Measurements from ENCODE around the gene OR52M1.
A peak's percentile ranks its signal among the peaks of the same experiment; 100 is the strongest.
"Not testable (repeated sequence)": the region's sequence is repeated elsewhere in the genome, so short reads cannot be mapped to it uniquely, and the experiment has no call there.

Gene OR52M1

GRCh38 chr11:4544891-4545290 is at the start of gene OR52M1:
OR52M1 (plus strand) TSS chr11:4545191; CDS start chr11:4545191, 0 bp downstream.
- H3K4me1 Mint-ChIP-seq = no peaks in the 10 kb centered on the region
- DNase-seq (ENCODE audit: low spot score in 2 of 2) = no peak
- no peak for ATAC-seq (ENCODE audit: low read depth)
- H3K36me3 Mint-ChIP-seq = no peaks in the 10 kb centered on the region
- no peak within 1 kb of the TSS for H3K27ac Mint-ChIP-seq
- no peak within 1 kb of the TSS for H3K4me3 Mint-ChIP-seq
- peaks cover 7% of the 10 kb centered on the region for H3K27me3 Mint-ChIP-seq
- peaks cover 3% of the 10 kb centered on the region for H3K9me3 Mint-ChIP-seq

GRCh38 chr11:4495487-4495886 is 49.5 kb upstream of the OR52M1 start:
- Mint-ChIP-seq H3K27ac (no peak overlapping the region), H3K4me3 (no peak overlapping the region), H3K27me3 (peaks cover 8% of the 10 kb centered on the region), H3K9me3 (no peaks in the 10 kb centered on the region), H3K36me3 (no peaks in the 10 kb centered on the region), H3K4me1 (peaks cover 5% of the 10 kb centered on the region)
- no peak for ATAC-seq (ENCODE audit: low read depth)
- DNase-seq (ENCODE audit: low spot score in 2 of 2) = no peak

GRCh38 chr11:4495986-4496385 is 49.0 kb upstream of the OR52M1 start:
- H3K4me1 Mint-ChIP-seq = peaks cover 5% of the 10 kb centered on the region
- ATAC-seq (ENCODE audit: low read depth) = no peak

GRCh38 chr11:4496557-4497248 is 48.3 kb upstream of the OR52M1 start:
- Mint-ChIP-seq H3K27ac (no peak overlapping the region), H3K27me3 (peaks cover 8% of the 10 kb centered on the region), H3K4me1 (peaks cover 5% of the 10 kb centered on the region), H3K4me3 (no peak overlapping the region), H3K9me3 (no peaks in the 10 kb centered on the region), H3K36me3 (no peaks in the 10 kb centered on the region)
- ATAC-seq (ENCODE audit: low read depth) = no peak
- no peak for DNase-seq (ENCODE audit: low spot score in 2 of 2)

More at GRCh38 chr11:4495986-4496385, 49.0 kb upstream of the OR52M1 start:
- Mint-ChIP-seq H3K27ac (no peak overlapping the region), H3K36me3 (no peaks in the 10 kb centered on the region), H3K4me3 (no peak overlapping the region), H3K27me3 (peaks cover 8% of the 10 kb centered on the region), H3K9me3 (no peaks in the 10 kb centered on the region)
- DNase-seq (ENCODE audit: low spot score in 2 of 2) = no peak

GRCh38 chr11:4508886-4509285 is 36.1 kb upstream of the OR52M1 start:
- H3K27me3 Mint-ChIP-seq = peaks cover 14% of the 10 kb centered on the region
- no peak overlapping the region for H3K4me3 Mint-ChIP-seq
- H3K36me3 Mint-ChIP-seq = no peaks in the 10 kb centered on the region
- H3K27ac Mint-ChIP-seq = no peak overlapping the region
- DNase-seq (ENCODE audit: low spot score in 2 of 2) (no peak), ATAC-seq (ENCODE audit: low read depth) (no peak)
- H3K4me1 Mint-ChIP-seq = no peaks in the 10 kb centered on the region
- peaks cover 9% of the 10 kb centered on the region for H3K9me3 Mint-ChIP-seq

GRCh38 chr11:4511282-4512245 is 33.4 kb upstream of the OR52M1 start:
- Mint-ChIP-seq H3K27me3 (peaks cover 11% of the 10 kb centered on the region), H3K4me1 (no peaks in the 10 kb centered on the region), H3K4me3 (no peak overlapping the region), H3K36me3 (no peaks in the 10 kb centered on the region), H3K9me3 (peaks cover 9% of the 10 kb centered on the region), H3K27ac (no peak overlapping the region)
- no peak for DNase-seq (ENCODE audit: low spot score in 2 of 2)
- ATAC-seq (ENCODE audit: low read depth) = no peak

GRCh38 chr11:4514196-4514595 is 30.8 kb upstream of the OR52M1 start:
- Mint-ChIP-seq H3K4me3 (no peak overlapping the region), H3K27me3 (peaks cover 3% of the 10 kb centered on the region), H3K27ac (no peak overlapping the region), H3K36me3 (no peaks in the 10 kb centered on the region), H3K9me3 (no peaks in the 10 kb centered on the region), H3K4me1 (no peaks in the 10 kb centered on the region)
- no peak for DNase-seq (ENCODE audit: low spot score in 2 of 2)
- ATAC-seq (ENCODE audit: low read depth) = no peak

GRCh38 chr11:4522339-4522738 is 22.7 kb upstream of the OR52M1 start:
- ATAC-seq (ENCODE audit: low read depth) = no peak
- H3K36me3 Mint-ChIP-seq = no peaks in the 10 kb centered on the region
- no peak for DNase-seq (ENCODE audit: low spot score in 2 of 2)
- no peak overlapping the region for H3K27ac Mint-ChIP-seq
- H3K27me3 Mint-ChIP-seq = peaks cover 10% of the 10 kb centered on the region
- no peaks in the 10 kb centered on the region for H3K4me1 Mint-ChIP-seq
- H3K4me3 Mint-ChIP-seq = no peak overlapping the region
- no peaks in the 10 kb centered on the region for H3K9me3 Mint-ChIP-seq

GRCh38 chr11:4522752-4523151 is 22.2 kb upstream of the OR52M1 start:
- no peak for ATAC-seq (ENCODE audit: low read depth)

GRCh38 chr11:4523666-4524065 is 21.3 kb upstream of the OR52M1 start:
- Mint-ChIP-seq H3K4me1 (no peaks in the 10 kb centered on the region), H3K9me3 (no peaks in the 10 kb centered on the region), H3K27me3 (peaks cover 10% of the 10 kb centered on the region), H3K4me3 (no peak overlapping the region), H3K36me3 (no peaks in the 10 kb centered on the region), H3K27ac (no peak overlapping the region)
- ATAC-seq (ENCODE audit: low read depth) = no peak
- DNase-seq (ENCODE audit: low spot score in 2 of 2) = no peak

More at GRCh38 chr11:4522752-4523151, 22.2 kb upstream of the OR52M1 start:
- H3K4me3 Mint-ChIP-seq = no peak overlapping the region
- no peaks in the 10 kb centered on the region for H3K36me3 Mint-ChIP-seq
- no peaks in the 10 kb centered on the region for H3K4me1 Mint-ChIP-seq
- no peaks in the 10 kb centered on the region for H3K9me3 Mint-ChIP-seq
- H3K27me3 Mint-ChIP-seq = peaks cover 10% of the 10 kb centered on the region
- DNase-seq (ENCODE audit: low spot score in 2 of 2) = no peak
- H3K27ac Mint-ChIP-seq = no peak overlapping the region

- Mint-ChIP-seq H3K27ac (no peak overlapping the region), H3K9me3 (no peaks in the 10 kb centered on the region), H3K4me1 (no peaks in the 10 kb centered on the region), H3K4me3 (no peak overlapping the region), H3K27me3 (peaks cover 8% of the 10 kb centered on the region), H3K36me3 (no peaks in the 10 kb centered on the region)
- ATAC-seq (ENCODE audit: low read depth) (no peak), DNase-seq (ENCODE audit: low spot score in 2 of 2) (no peak)
Observed at GRCh38 chr11:4527926-4528325, 17.1 kb upstream of the OR52M1 start.

GRCh38 chr11:4531686-4532085 is 13.3 kb upstream of the OR52M1 start:
- H3K27me3 Mint-ChIP-seq; H3K4me3 Mint-ChIP-seq; H3K27ac Mint-ChIP-seq; H3K36me3 Mint-ChIP-seq; DNase-seq (ENCODE audit: low spot score in 2 of 2); H3K4me1 Mint-ChIP-seq; ATAC-seq (ENCODE audit: low read depth); H3K9me3 Mint-ChIP-seq: not testable (repeated sequence)

GRCh38 chr11:4539603-4540219 is 5.3 kb upstream of the OR52M1 start:
- Mint-ChIP-seq H3K9me3 (no peaks in the 10 kb centered on the region), H3K4me3 (no peak overlapping the region)
- peak; percentile 43 for ATAC-seq (ENCODE audit: low read depth)

GRCh38 chr11:4541071-4541470 is 3.9 kb upstream of the OR52M1 start:
- DNase-seq (ENCODE audit: low spot score in 2 of 2) (no peak), ATAC-seq (ENCODE audit: low read depth) (no peak)
- H3K27me3 Mint-ChIP-seq = peaks cover 6% of the 10 kb centered on the region
- no peaks in the 10 kb centered on the region for H3K9me3 Mint-ChIP-seq
- no peaks in the 10 kb centered on the region for H3K4me1 Mint-ChIP-seq
- no peak overlapping the region for H3K27ac Mint-ChIP-seq
- no peaks in the 10 kb centered on the region for H3K36me3 Mint-ChIP-seq
- no peak overlapping the region for H3K4me3 Mint-ChIP-seq

More at GRCh38 chr11:4539603-4540219, 5.3 kb upstream of the OR52M1 start:
- Mint-ChIP-seq H3K36me3 (no peaks in the 10 kb centered on the region), H3K4me1 (no peaks in the 10 kb centered on the region), H3K27ac (no peak overlapping the region), H3K27me3 (peaks cover 5% of the 10 kb centered on the region)
- peak; percentile 31 to 35 for DNase-seq (ENCODE audit: low spot score in 2 of 2)

Measured in memory B cell (primary cell).